H9 (cell line): Measurements from ENCODE around the gene GPR151. TPM values are rescaled to one million over a fixed set of nuclear protein-coding genes. Genes with fewer than 3 reads are reported as not detected.

Experiments used
- DNase-seq: peaks from one replicate; pipeline ENCODE4 v3.0.0-alpha.2; 2017
- H2AFZ ChIP-seq: one replicate; pipeline ENCODE4 v1.6.1; 2013; ENCODE audit warnings: mild to moderate bottlenecking, low read length, control low read depth, moderate library complexity
- H2AK5ac ChIP-seq: 2 replicates; pipeline ENCODE4 v1.6.1; 2013; ENCODE audit warnings: low read length, control low read depth, mixed read lengths; ENCODE audit not compliant: insufficient read length
- H2BK120ac ChIP-seq: one replicate; pipeline ENCODE4 v1.6.1; 2013; ENCODE audit warnings: low read depth, mild to moderate bottlenecking, low read length, control low read depth, inconsistent platforms; ENCODE audit not compliant: poor library complexity, severe bottlenecking
- H2BK12ac ChIP-seq: 2 replicates; pipeline ENCODE4 v1.6.1; 2013; ENCODE audit warnings: low read length, control low read depth, mixed read lengths, low read depth; ENCODE audit not compliant: insufficient read length
- H2BK15ac ChIP-seq: 2 replicates; pipeline ENCODE4 v1.6.1; 2013; ENCODE audit warnings: low read depth, low read length, control low read depth
- H2BK20ac ChIP-seq: one replicate; pipeline ENCODE4 v1.6.1; 2013; ENCODE audit warnings: low read depth, mild to moderate bottlenecking, low read length, control low read depth, inconsistent platforms; ENCODE audit not compliant: poor library complexity, severe bottlenecking
- H2BK5ac ChIP-seq: 2 replicates; pipeline ENCODE4 v1.6.1; 2013; ENCODE audit warnings: low read length, control low read depth, mixed read lengths; ENCODE audit not compliant: insufficient read length
- H3K14ac ChIP-seq: 2 replicates; pipeline ENCODE4 v1.6.1; 2013; ENCODE audit warnings: low read length, control low read depth; ENCODE audit not compliant: insufficient read depth
- H3K18ac ChIP-seq: 2 replicates; pipeline ENCODE4 v1.6.1; 2013; ENCODE audit warnings: low read depth, mild to moderate bottlenecking, mixed read lengths, low read length, control low read depth; ENCODE audit not compliant: insufficient read length
- H3K23ac ChIP-seq: 2 replicates; pipeline ENCODE4 v1.6.1; 2013; ENCODE audit warnings: low read length, control low read depth, mixed read lengths, low read depth; ENCODE audit not compliant: insufficient read length
- H3K23me2 ChIP-seq: 2 replicates; pipeline ENCODE4 v1.6.1; 2013; ENCODE audit warnings: low read depth, mild to moderate bottlenecking, mixed read lengths, low read length, control low read depth; ENCODE audit not compliant: insufficient read length, poor library complexity, severe bottlenecking
- H3K27ac ChIP-seq: 2 replicates; pipeline ENCODE4 v1.5.1; 2013; ENCODE audit warnings: low read length, control low read depth, mixed read lengths, low read depth; ENCODE audit not compliant: insufficient read length
- H3K27me3 ChIP-seq: 2 replicates; pipeline ENCODE4 v1.6.1; 2013; ENCODE audit warnings: low read length, control low read depth, inconsistent platforms; ENCODE audit not compliant: insufficient read depth
- H3K4ac ChIP-seq: 2 replicates; pipeline ENCODE4 v1.6.1; 2013; ENCODE audit warnings: low read depth, mild to moderate bottlenecking, control low read depth, inconsistent platforms, low read length, moderate library complexity
- H3K4me1 ChIP-seq: 2 replicates; pipeline ENCODE4 v1.6.1; 2013; ENCODE audit warnings: low read length, control low read depth, inconsistent platforms; ENCODE audit not compliant: insufficient read depth
- H3K4me2 ChIP-seq: 2 replicates; pipeline ENCODE4 v1.6.1; 2013; ENCODE audit warnings: low read length, control low read depth, mixed read lengths; ENCODE audit not compliant: insufficient read length, insufficient read depth
- H3K56ac ChIP-seq: 2 replicates; pipeline ENCODE4 v1.6.1; 2013; ENCODE audit warnings: low read depth, mild to moderate bottlenecking, mixed read lengths, low read length, control low read depth; ENCODE audit not compliant: insufficient read length
- H3K79me1 ChIP-seq: 2 replicates; pipeline ENCODE4 v1.6.1; 2013; ENCODE audit warnings: low read depth, mild to moderate bottlenecking, moderate library complexity, low read length, control low read depth, inconsistent platforms; ENCODE audit not compliant: insufficient read depth, poor library complexity, severe bottlenecking
- H3K79me2 ChIP-seq: 2 replicates; pipeline ENCODE4 v1.6.1; 2013; ENCODE audit warnings: low read length, control low read depth, inconsistent platforms; ENCODE audit not compliant: insufficient read depth
- H3K9ac ChIP-seq: 2 replicates; pipeline ENCODE4 v1.6.1; 2013; ENCODE audit warnings: low read length, control low read depth, mixed read lengths; ENCODE audit not compliant: insufficient read length; ENCODE audit errors: extremely low read depth
- H3K9me3 ChIP-seq: one replicate; pipeline ENCODE4 v1.6.1; 2013; ENCODE audit warnings: low read depth, low read length, inconsistent platforms; ENCODE audit not compliant: control insufficient read depth
- H3T11ph ChIP-seq: one replicate; pipeline ENCODE4 v1.6.1; 2013; ENCODE audit warnings: mild to moderate bottlenecking, low read length, control low read depth, inconsistent platforms
- H4K20me1 ChIP-seq: one replicate; pipeline ENCODE4 v1.6.1; 2013; ENCODE audit not compliant: control insufficient read depth, insufficient read length, insufficient read depth
- H4K5ac ChIP-seq: 2 replicates; pipeline ENCODE4 v1.6.1; 2013; ENCODE audit warnings: low read depth, mild to moderate bottlenecking, mixed read lengths, low read length, control low read depth; ENCODE audit not compliant: insufficient read length
- H4K8ac ChIP-seq: replicated peaks from 2 replicates; pipeline ENCODE4 v1.6.1; 2013; ENCODE audit warnings: low read length, control low read depth, mixed read lengths, low read depth; ENCODE audit not compliant: insufficient read length
- H4K91ac ChIP-seq: 2 replicates; pipeline ENCODE4 v1.6.1; 2013; ENCODE audit warnings: low read depth, mild to moderate bottlenecking, moderate library complexity, mixed read lengths, low read length, control low read depth; ENCODE audit not compliant: insufficient read length
- H3K27ac Mint-ChIP-seq, 3 experiments: 2 replicates in 2 of 3; 3 replicates in 1 of 3; pipeline ENCODE4 v1.8.0; 2020 to 2021; ENCODE audit warnings: mixed read lengths in 3 of 3, mild to moderate bottlenecking in 1 of 3, moderate library complexity in 1 of 3
- H3K27me3 Mint-ChIP-seq: 2 replicates; pipeline ENCODE4 v1.8.0; 2021; ENCODE audit warnings: low read depth, mild to moderate bottlenecking, moderate library complexity, mixed read lengths
- H3K36me3 Mint-ChIP-seq, 3 experiments: 2 replicates in 2 of 3; 3 replicates in 1 of 3; pipeline ENCODE4 v1.8.0; 2020 to 2021; ENCODE audit warnings: low read depth in 3 of 3, mixed read lengths in 3 of 3; ENCODE audit not compliant: insufficient read depth in 1 of 3
- H3K4me1 Mint-ChIP-seq, 2 experiments: 2 replicates each; pipeline ENCODE4 v1.8.0; 2020; ENCODE audit warnings: mixed read lengths in 2 of 2
- H3K4me3 Mint-ChIP-seq, 2 experiments: 2 replicates in 1 of 2; 3 replicates in 1 of 2; pipeline ENCODE4 v1.8.0; 2020 to 2021; ENCODE audit warnings: mild to moderate bottlenecking in 2 of 2, mixed read lengths in 2 of 2, moderate library complexity in 1 of 2
- H3K9me3 Mint-ChIP-seq, 2 experiments: 2 replicates in 1 of 2; 3 replicates in 1 of 2; pipeline ENCODE4 v1.8.0; 2020; ENCODE audit warnings: mild to moderate bottlenecking in 2 of 2, mixed read lengths in 2 of 2, moderate library complexity in 1 of 2
- total RNA-seq: library from RNA; stranded (reverse); gene quantifications from 2 replicates; pipeline ENCODE4 v1.2.1, GENCODE V29; 2021
- TF ChIP-seq, protein P1 (sequence below): fragments of 200-600 bp; sonication (generic); conservative IDR thresholded peaks from 3 replicates; pipeline ENCODE4 v1.8.0; 2021; ENCODE audit warnings: antibody characterized with exemption, mild to moderate bottlenecking

The GPR151 gene
- total RNA-seq, 1 experiment from 2014 or later = not detected

DNA sequence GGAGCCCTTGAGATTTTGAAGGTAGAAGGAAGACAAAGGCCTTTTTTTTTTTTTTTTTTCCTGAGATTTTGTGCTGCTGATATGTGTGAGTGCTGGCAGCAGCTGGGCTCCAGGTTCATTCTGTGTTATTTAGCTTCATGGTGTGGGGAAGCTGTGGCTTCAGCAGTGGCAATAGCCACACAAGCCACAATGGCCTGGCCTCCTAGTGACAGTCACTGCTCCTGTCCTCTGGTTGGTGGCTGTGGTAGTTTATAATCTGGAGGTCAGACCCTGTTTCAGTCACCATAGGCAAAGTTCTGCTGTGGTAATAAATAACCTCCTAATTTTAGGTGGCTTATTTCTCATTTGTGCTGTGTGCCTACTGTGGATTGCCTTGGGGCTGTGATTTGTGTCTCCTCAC lies 28.2 kb upstream of the GPR151 start:
- Mint-ChIP-seq H3K9me3 (no peaks in the 10 kb centered on the region), H3K27me3 (no peaks in the 10 kb centered on the region; the same call in 1 of the 2 replicates), H3K4me3 (no peak overlapping the region), H3K4me1 (peaks cover 7% of the 10 kb centered on the region in 2 experiments), H3K27ac (peak overlapping the region in 1 of 3 experiments; percentile 88; a peak in 1 of 7 replicates), H3K36me3 (no peaks in the 10 kb centered on the region)
- Histone ChIP-seq H3K14ac (0 out of 2 replicates have a peak overlapping the region, but pooled peaks have one; percentile 57), H2BK120ac (no peak overlapping the region), H3K4ac (no peak overlapping the region), H3T11ph (no peak overlapping the region), H3K23me2 (no peaks in the 10 kb centered on the region), H3K4me2 (no peak overlapping the region), H4K5ac (no peak overlapping the region), H4K20me1 (no peaks in the 10 kb centered on the region), H2BK12ac (no peak overlapping the region), H3K23ac (no peak overlapping the region), H3K79me1 (no peaks in the 10 kb centered on the region), H3K9me3 (no peaks in the 10 kb centered on the region), H2BK15ac (no peak overlapping the region), H2AK5ac (no peak overlapping the region), H2AFZ (no peak overlapping the region), H3K27ac (no peak overlapping the region), H3K4me1 (peaks cover 5% of the 10 kb centered on the region; the same call in 1 of the 2 replicates), H3K9ac (no peak overlapping the region), H3K27me3 (no peaks in the 10 kb centered on the region), H2BK20ac (no peak overlapping the region), H3K79me2 (no peaks in the 10 kb centered on the region), H3K56ac (no peak overlapping the region), H4K91ac (no peak overlapping the region), H4K8ac (no peak overlapping the region), H2BK5ac (no peak overlapping the region), H3K18ac (no peak overlapping the region)
- TF ChIP-seq, protein P1, sequence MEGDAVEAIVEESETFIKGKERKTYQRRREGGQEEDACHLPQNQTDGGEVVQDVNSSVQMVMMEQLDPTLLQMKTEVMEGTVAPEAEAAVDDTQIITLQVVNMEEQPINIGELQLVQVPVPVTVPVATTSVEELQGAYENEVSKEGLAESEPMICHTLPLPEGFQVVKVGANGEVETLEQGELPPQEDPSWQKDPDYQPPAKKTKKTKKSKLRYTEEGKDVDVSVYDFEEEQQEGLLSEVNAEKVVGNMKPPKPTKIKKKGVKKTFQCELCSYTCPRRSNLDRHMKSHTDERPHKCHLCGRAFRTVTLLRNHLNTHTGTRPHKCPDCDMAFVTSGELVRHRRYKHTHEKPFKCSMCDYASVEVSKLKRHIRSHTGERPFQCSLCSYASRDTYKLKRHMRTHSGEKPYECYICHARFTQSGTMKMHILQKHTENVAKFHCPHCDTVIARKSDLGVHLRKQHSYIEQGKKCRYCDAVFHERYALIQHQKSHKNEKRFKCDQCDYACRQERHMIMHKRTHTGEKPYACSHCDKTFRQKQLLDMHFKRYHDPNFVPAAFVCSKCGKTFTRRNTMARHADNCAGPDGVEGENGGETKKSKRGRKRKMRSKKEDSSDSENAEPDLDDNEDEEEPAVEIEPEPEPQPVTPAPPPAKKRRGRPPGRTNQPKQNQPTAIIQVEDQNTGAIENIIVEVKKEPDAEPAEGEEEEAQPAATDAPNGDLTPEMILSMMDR = no peak
- DNase-seq = no peak
